ENCODE data around the gene PPM1F.

The PPM1F gene

GRCh38 chr22:21939461-21939913 is 13.2 kb downstream of the PPM1F start:
- no peak for DNase-seq (ENCODE audit: low read depth)
- TF ChIP-seq CTCF (conservative IDR thresholded peaks at IDR 0.05; ENCODE audit: low read depth, low read length), result no peak
- no peak overlapping the region for H3K4me3 ChIP-seq (ENCODE audit: low read depth, low read length)

DNA sequence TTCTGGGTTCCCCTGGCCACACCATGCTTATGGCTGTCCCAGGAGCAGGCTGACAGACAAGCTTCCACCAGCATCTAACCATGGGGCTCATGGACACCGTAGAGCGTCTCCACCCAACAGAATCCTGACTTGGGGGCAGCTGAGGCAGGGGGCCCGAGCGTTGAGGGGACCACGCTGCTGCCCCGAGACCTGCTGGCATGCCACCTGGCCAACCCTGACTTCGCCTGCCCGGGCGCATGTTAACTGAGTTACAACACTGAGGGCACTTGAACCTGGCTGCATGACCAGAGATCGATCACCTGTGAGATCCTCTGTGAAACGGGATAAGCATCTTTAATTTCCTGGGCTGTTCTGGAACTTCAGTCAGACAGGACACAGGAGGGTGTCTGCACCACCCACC is 13.7 kb downstream of the PPM1F start:
- TF ChIP-seq CTCF (conservative IDR thresholded peaks at IDR 0.05; ENCODE audit: low read depth, low read length), result no peak
- H3K4me3 ChIP-seq (ENCODE audit: low read depth, low read length), result no peak overlapping the region
- DNase-seq (ENCODE audit: low read depth), result no peak

DNA sequence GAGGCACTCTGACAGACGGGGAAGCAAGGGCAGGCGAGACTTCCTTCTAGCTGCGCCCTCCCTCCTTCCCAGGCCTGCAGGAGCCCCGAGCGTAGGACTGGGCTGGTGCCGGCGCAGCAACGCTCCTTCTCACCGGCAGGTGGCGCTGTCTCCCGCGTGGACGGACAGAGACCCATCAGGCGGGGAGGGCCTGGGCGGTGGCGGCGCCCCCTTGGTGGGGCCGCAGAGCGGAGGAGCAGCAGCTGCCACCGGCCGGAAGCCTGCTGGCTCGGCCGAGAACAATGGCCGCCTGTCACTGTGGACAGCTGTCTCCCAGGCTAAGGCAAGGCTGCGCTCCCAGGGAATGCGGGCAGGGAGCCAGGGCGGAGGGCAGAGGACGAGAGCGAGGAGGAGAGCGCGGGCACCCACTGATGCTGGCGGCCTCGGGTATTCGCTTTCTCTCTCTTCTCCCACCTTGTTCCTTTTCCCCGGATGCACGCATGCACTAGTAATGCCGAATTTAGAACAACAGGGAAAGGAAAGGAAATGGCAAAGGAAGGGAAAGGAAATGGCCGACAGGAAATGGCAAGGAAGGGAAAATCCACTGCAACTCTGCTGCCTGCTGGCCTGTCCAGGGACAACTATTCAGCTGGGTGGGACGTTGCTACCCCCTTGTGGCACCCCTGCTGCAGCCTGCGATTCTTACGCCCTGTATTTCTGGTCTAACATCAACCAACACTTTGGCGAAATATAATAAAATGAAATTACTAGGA is 14.4 kb downstream of the PPM1F start:
- peak overlapping the region; percentile 77 for H3K4me3 ChIP-seq (ENCODE audit: low read depth, low read length)
- DNase-seq (ENCODE audit: low read depth), result peak; percentile 94
- peak; percentile 97 for TF ChIP-seq CTCF (conservative IDR thresholded peaks at IDR 0.05; ENCODE audit: low read depth, low read length)

GRCh38 chr22:21937821-21938070 is 14.9 kb downstream of the PPM1F start:
- TF ChIP-seq CTCF (conservative IDR thresholded peaks at IDR 0.05; ENCODE audit: low read depth, low read length), result no peak
- H3K4me3 ChIP-seq (ENCODE audit: low read depth, low read length), result peak overlapping the region; percentile 77
- DNase-seq (ENCODE audit: low read depth), result no peak

GRCh38 chr22:21937041-21937820 is 15.4 kb downstream of the PPM1F start:
- TF ChIP-seq CTCF (conservative IDR thresholded peaks at IDR 0.05; ENCODE audit: low read depth, low read length), result no peak
- no peak overlapping the region for H3K4me3 ChIP-seq (ENCODE audit: low read depth, low read length)
- no peak for DNase-seq (ENCODE audit: low read depth)

DNA sequence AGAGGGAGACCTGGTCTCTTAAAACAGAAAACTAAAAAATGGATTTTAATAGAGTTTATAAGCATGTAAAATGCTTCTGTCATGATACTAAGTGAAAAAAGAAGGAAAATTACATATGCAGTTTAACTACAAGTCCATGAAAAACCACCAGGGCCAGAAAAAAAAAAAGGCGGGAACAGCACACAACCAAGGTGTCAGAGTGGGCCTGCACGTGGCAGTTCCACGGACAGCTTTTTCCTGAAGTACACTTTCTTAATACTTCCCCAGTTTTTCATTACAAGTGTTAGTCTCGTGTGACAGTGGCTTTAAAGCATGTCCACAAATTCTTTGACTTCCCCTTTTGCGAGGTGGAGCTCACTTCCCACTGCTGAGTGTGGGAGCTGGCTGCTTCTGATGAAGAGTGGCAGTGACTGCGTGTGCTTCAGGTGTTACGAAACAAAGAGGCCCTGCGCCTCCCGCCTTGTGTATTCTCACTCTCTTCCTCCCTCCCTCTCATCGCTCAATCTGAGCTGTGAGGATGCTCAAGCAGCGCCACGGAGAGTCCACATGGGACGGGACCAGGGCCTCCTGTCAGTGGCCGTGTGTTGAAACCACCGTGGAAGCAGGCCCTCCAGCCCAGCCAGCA is 16.4 kb downstream of the PPM1F start:
- no peak for DNase-seq (ENCODE audit: low read depth)
- no peak for TF ChIP-seq CTCF (conservative IDR thresholded peaks at IDR 0.05; ENCODE audit: low read depth, low read length)

More for the DNA sequence above, 16.4 kb downstream of the PPM1F start:
- H3K4me3 ChIP-seq (ENCODE audit: low read depth, low read length), result no peak overlapping the region
